ENCODE data around the gene KAT6B.

KAT6B gene

GRCh38 chr10:74981831-74982633 lies 155.6 kb downstream of the KAT6B start:
- DNase-seq, result no peak

GRCh38 chr10:74982634-74982982 lies 156.2 kb downstream of the KAT6B start:
- DNase-seq, result no peak

GRCh38 chr10:74983383-74983782 lies 157.0 kb downstream of the KAT6B start:
- DNase-seq, result no peak

GRCh38 chr10:74987339-74988053 lies 161.1 kb downstream of the KAT6B start:
- DNase-seq, result no peak

GRCh38 chr10:74988054-74988775 lies 161.8 kb downstream of the KAT6B start:
- no peak for DNase-seq

GRCh38 chr10:74988832-74989561 lies 162.6 kb downstream of the KAT6B start:
- no peak for DNase-seq

GRCh38 chr10:74991435-74991834 lies 165.0 kb downstream of the KAT6B start:
- no peak for DNase-seq

GRCh38 chr10:74992068-74992467 lies 165.7 kb downstream of the KAT6B start:
- no peak for DNase-seq

GRCh38 chr10:74993649-74994048 lies 167.2 kb downstream of the KAT6B start:
- no peak for DNase-seq

GRCh38 chr10:74994854-74995253 lies 168.5 kb downstream of the KAT6B start:
- no peak for DNase-seq

- DNase-seq, result no peak
Measured at GRCh38 chr10:74995806-74996205, 169.4 kb downstream of the KAT6B start.

GRCh38 chr10:74997163-74997562 lies 170.8 kb downstream of the KAT6B start:
- DNase-seq, result no peak

GRCh38 chr10:75000748-75001321 lies 174.4 kb downstream of the KAT6B start:
- no peak for DNase-seq

- DNase-seq, result no peak
Measured at GRCh38 chr10:75001715-75002350, 175.4 kb downstream of the KAT6B start.

GRCh38 chr10:75002351-75002725 lies 175.9 kb downstream of the KAT6B start:
- DNase-seq, result no peak

- no peak for DNase-seq
Measured at GRCh38 chr10:75002967-75003594, 176.7 kb downstream of the KAT6B start.

GRCh38 chr10:75003891-75004290 lies 177.5 kb downstream of the KAT6B start:
- no peak for DNase-seq

GRCh38 chr10:75007646-75008045 lies 181.2 kb downstream of the KAT6B start:
- no peak for DNase-seq

- no peak for DNase-seq
Measured at GRCh38 chr10:75008952-75009351, 182.6 kb downstream of the KAT6B start.

GRCh38 chr10:75009426-75009825 lies 183.0 kb downstream of the KAT6B start:
- no peak for DNase-seq

Measured in nucleus accumbens (tissue), 56 donors.